Activated T-cell treated with anti-CD3 and anti-CD28 coated beads for 1 hour (primary cell): ENCODE data around the gene NF1.

Experiments
- DNase-seq: peaks from one replicate; pipeline ENCODE4 v3.0.0-alpha.2; 2020; ENCODE audit warnings: low read depth

The NF1 gene

GRCh38 chr17:31404028-31404949 lies 309.5 kb downstream of the NF1 start:
- no peak for DNase-seq

- DNase-seq = no peak
Observed at GRCh38 chr17:31405890-31406371, 311.2 kb downstream of the NF1 start.

- no peak for DNase-seq
Observed at GRCh38 chr17:31408586-31408985, 313.8 kb downstream of the NF1 start.

- no peak for DNase-seq
Observed at GRCh38 chr17:31411707-31412285, 317.0 kb downstream of the NF1 start.

GRCh38 chr17:31412511-31412910 lies 317.7 kb downstream of the NF1 start:
- DNase-seq = no peak

- DNase-seq = no peak
Observed at GRCh38 chr17:31413081-31413799, 318.5 kb downstream of the NF1 start.

- no peak for DNase-seq
Observed at GRCh38 chr17:31413874-31414549, 319.2 kb downstream of the NF1 start.

GRCh38 chr17:31414550-31414918 lies 319.8 kb downstream of the NF1 start:
- DNase-seq = no peak

- no peak for DNase-seq
Observed at GRCh38 chr17:31415004-31415454, 320.3 kb downstream of the NF1 start.

- no peak for DNase-seq
Observed at GRCh38 chr17:31415640-31416502, 321.1 kb downstream of the NF1 start.

- no peak for DNase-seq
Observed at GRCh38 chr17:31416503-31416923, 321.7 kb downstream of the NF1 start.

- no peak for DNase-seq
Observed at GRCh38 chr17:31417051-31417792, 322.4 kb downstream of the NF1 start.

GRCh38 chr17:31418773-31419350 lies 324.1 kb downstream of the NF1 start:
- DNase-seq = no peak

GRCh38 chr17:31422443-31422842 lies 327.7 kb downstream of the NF1 start:
- DNase-seq = no peak

GRCh38 chr17:31424944-31425281 lies 330.1 kb downstream of the NF1 start:
- DNase-seq = no peak

GRCh38 chr17:31425282-31426040 lies 330.7 kb downstream of the NF1 start:
- no peak for DNase-seq
